Measurements from ENCODE around the gene PGAP2. TPM values are rescaled to one million over a fixed set of nuclear protein-coding genes. Genes with fewer than 3 reads are reported as not detected.
A peak's percentile ranks its signal among the peaks of the same experiment; 100 is the strongest.

Gene PGAP2
- total and polyA plus RNA-seq, 2 of the 13 experiments (the other 11 are each of a cell fraction or from before 2014, with no cell fraction given) = 21.5 to 47.8 TPM

DNA sequence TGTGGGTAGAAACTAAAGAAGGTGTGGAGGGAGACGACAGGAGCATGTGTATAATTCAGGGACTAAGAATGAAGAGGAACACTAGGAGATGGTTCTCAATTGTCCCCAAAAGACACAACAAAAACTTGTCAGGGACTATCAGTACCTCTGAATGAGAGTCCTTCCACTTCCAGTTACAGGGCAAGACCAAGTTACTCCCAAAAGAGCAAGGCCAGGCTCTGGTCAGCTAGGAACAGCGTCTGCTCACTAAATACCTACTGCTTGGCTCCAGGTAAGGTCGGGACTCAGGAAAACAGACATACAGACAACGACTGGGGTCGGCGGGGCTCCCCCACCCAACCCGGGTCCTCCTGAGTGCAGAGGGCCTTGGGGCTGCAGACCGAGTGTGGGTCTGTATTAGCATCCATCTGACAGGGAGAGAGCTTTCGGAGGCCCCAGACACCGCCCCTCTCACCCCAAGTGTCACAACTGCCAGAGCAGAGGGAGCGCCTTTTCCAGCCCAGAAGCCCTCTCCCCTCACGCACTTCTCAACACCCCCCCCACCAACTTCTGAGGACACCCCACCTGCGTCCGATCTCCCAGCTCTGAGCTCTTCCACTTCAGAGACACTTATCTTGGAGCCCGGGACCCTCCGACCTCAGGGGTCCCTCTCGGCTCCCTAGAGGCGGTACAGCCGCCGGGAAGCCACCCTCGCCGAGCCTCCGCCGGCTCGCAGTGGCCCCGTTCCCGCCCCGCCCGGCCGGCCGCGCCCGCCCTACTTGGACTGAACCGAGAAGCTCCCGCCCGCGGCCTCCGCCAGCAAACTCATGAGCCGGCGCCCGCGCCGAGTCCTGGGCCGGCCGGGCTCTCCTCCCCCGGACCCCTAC is 31.9 kb downstream of the PGAP2 start (continued):
- TF ChIP-seq ZSCAN21 (CRISPR knock-in tag; IDR thresholded peaks at IDR 0.05; ENCODE audit: borderline replicate concordance) = peak; percentile 15; the same call in 1 of the 2 replicates
- 0 out of 2 replicates have a peak, but pooled peaks have one; percentile 27 for TF ChIP-seq ZSCAN30 (CRISPR knock-in tag; IDR thresholded peaks at IDR 0.05)

DNA sequence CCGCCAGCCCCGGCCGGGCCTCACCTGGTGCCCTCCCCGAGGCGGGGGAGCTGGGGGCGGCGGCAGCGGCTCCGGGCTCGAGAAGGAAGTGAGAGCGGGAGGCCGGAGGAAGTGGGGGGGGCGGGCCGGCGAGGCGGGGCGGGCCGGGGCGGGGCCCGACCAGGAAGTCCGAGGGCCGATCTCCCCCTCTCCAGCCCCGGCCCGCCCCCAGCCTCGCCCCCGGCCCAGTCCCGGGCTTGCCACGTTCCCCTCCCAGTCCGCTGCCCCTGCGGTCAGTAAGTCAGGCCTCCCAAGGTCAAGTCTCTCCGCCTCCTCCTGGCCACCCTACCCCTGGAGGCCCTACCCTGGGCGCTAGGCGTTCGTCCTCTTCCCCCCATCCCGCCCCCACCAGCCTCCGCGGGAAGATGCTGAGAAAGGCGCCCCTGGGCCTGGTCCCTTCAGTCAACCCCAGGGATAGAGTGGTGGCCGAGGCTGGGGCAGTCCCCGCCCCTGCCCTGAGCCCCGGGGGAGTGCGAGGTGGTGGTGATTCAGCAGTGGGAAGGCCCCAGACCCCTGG is 32.6 kb downstream of the PGAP2 start, which contains the start of gene RHOG:
RHOG (minus strand) TSS at position 90 of the 556 bp plus-strand sequence. CDS start 12,821 bp downstream, outside the sequence.
- 0% methylated on average over 6 of the region's 42 CpGs for WGBS (ENCODE audit: low lambda C conversion rate)
- Histone ChIP-seq H3K4me2 (ENCODE audit: low read depth, low read length) (peak within 1 kb of the TSS; percentile 97), H3K36me3 (replicated peaks in 1 of 2; ENCODE audit: control insufficient read depth in 1 of 2, insufficient read depth in 2 of 2, low read length in 2 of 2) (no peaks in the 10 kb centered on the region; a peak in 1 of 5 replicates), H3K4me1 (ENCODE audit: insufficient read depth, low read length) (peaks cover 46% of the 10 kb centered on the region), H3K4me3 (replicated peaks in 1 of 3; ENCODE audit: insufficient read depth in 1 of 3, low read depth in 2 of 3, low read length in 3 of 3) (peak within 1 kb of the TSS; percentile 79 to 84 (median 83)), H4K20me1 (ENCODE audit: insufficient read depth, low read length) (peaks cover 5% of the 10 kb centered on the region; the same call in 1 of the 2 replicates), H3K9ac (ENCODE audit: insufficient read depth, low read depth, low read length) (peak within 1 kb of the TSS; percentile 73), H3K27me3 (ENCODE audit: control insufficient read depth in 1 of 2, insufficient read depth in 2 of 2, low read length in 2 of 2) (no peaks in the 10 kb centered on the region; a peak in 1 of 5 replicates), H2AFZ (ENCODE audit: low read length) (peak within 1 kb of the TSS; percentile 9), H3K79me2 (ENCODE audit: insufficient read depth, low read length) (peaks cover 20% of the 10 kb centered on the region), H3K27ac (ENCODE audit: extremely low read length, insufficient read depth, low read length) (peak within 1 kb of the TSS; percentile 75), H3K9me3 (ENCODE audit: low read length) (no peaks in the 10 kb centered on the region)
- no TSS peak for BruUV-seq (replicated peaks)
- intact Hi-C loops (cut with micrococcal nuclease; ENCODE audit: unreplicated experiment) = loop anchor here (1.0 to 2.0 kb wide), 3 partner anchors 14 to 32 kb away; partner anchors contain the start of genes PGAP2 and STIM1
- in situ Hi-C loops (cut with HindIII; ENCODE audit: extremely low pct_ligation_motif_present, low pct_unique_long_range_greater_than_20kb) = no loop called here
- ChIA-PET CTCF (ENCODE audit: low intra/inter-chr PET ratio, low total read pairs) (interaction anchor here (1.5 kb wide), 1 partner anchor 16 kb away, joined by 15 read pairs; no protein-coding TSS in a partner anchor), POLR2A (interaction anchor here (0.5 to 4.8 kb wide), 16 partner anchors 8 to 220 kb away, joined by 3 to 42 read pairs (median 4); partner anchors contain the start of genes NUP98, PGAP2 and STIM1)
- DNase-seq (ENCODE audit: low spot score) (peak; percentile 35), FAIRE-seq (no peak), ATAC-seq (peak; percentile 85)
- TF ChIP-seq PAX8 (CRISPR knock-in tag; IDR thresholded peaks at IDR 0.05; ENCODE audit: borderline replicate concordance) (no peak), JARID2 (CRISPR knock-in tag; IDR thresholded peaks at IDR 0.05; ENCODE audit: insufficient replicate concordance) (no peak), RAD21 (CRISPR knock-in tag; IDR thresholded peaks at IDR 0.05) (no peak), ZNF383 (CRISPR knock-in tag; IDR thresholded peaks at IDR 0.05; ENCODE audit: borderline replicate concordance) (no peak), KMT2A (CRISPR knock-in tag; IDR thresholded peaks at IDR 0.05) (no peak), FOXA1 (IDR thresholded peaks at IDR 0.05) (no peak), FOXA1 (CRISPR knock-in tag; IDR thresholded peaks at IDR 0.05) (no peak), ZSCAN29 (CRISPR knock-in tag; conservative IDR thresholded peaks at IDR 0.05) (no peak), NFKB2 (CRISPR knock-in tag; IDR thresholded peaks at IDR 0.05; ENCODE audit: borderline replicate concordance) (no peak), ZMYM2 (CRISPR knock-in tag; IDR thresholded peaks at IDR 0.05) (no peak), RORA (CRISPR knock-in tag; IDR thresholded peaks at IDR 0.05) (no peak), RBFOX2 (IDR thresholded peaks at IDR 0.05; ENCODE audit: low read depth, low read length) (0 out of 2 replicates have a peak, but pooled peaks have one; percentile 54), PRMT3 (CRISPR knock-in tag; IDR thresholded peaks at IDR 0.05; ENCODE audit: borderline replicate concordance, low read depth) (no peak), ZNF232 (CRISPR knock-in tag; IDR thresholded peaks at IDR 0.05; ENCODE audit: borderline replicate concordance) (no peak), SIN3A (IDR thresholded peaks at IDR 0.05; ENCODE audit: borderline replicate concordance, low read depth, low read length) (peak; percentile 57; the same call in 1 of the 2 replicates), JUNB (CRISPR knock-in tag; IDR thresholded peaks at IDR 0.05; ENCODE audit: borderline replicate concordance) (no peak), ZNF331 (CRISPR knock-in tag; IDR thresholded peaks at IDR 0.05) (no peak), ZNF282 (IDR thresholded peaks at IDR 0.05; ENCODE audit: partially characterized antibody) (no peak)

All from HepG2 (cell line).